GM21619 (cell line): ENCODE data around the gene MGAT5B.

ENCODE experiments used
- ATAC-seq: cut with Tn5 transposase; IDR thresholded peaks from one replicate; pipeline ENCODE4 v1.9.1; 2021; ENCODE audit not compliant: unreplicated experiment

MGAT5B gene

GRCh38 chr17:76998839-76999238 lies 130.6 kb downstream of the MGAT5B start:
- ATAC-seq, result no peak
